Gastroesophageal sphincter (tissue), 4 donors: ENCODE results near the gene TRIML2. TPM values are rescaled to one million over a fixed set of nuclear protein-coding genes. Genes with fewer than 3 reads are reported as not detected.

Experiments
- ATAC-seq: fragments of 150-250 bp; one replicate; pipeline ENCODE4 v1.9.1; 2016; ENCODE audit warnings: mild to moderate bottlenecking, moderate library complexity
- H3K27ac ChIP-seq, 4 donors: fragments of 200-600 bp; sonication (generic) in 3 of 4; 1 replicate in 3 of 4; 2 replicates in 1 of 4; pipeline ENCODE4 v1.5.1; 2016 to 2019
- H3K27me3 ChIP-seq: fragments of 200-600 bp; sonication (generic); one replicate; pipeline ENCODE4 v1.5.1; 2019
- H3K36me3 ChIP-seq, 2 donors: fragments of 200-600 bp; sonication (generic); one replicate each; pipeline ENCODE4 v1.5.1; 2019; ENCODE audit warnings: control low read depth in 1 of 2
- H3K4me1 ChIP-seq, 3 donors: fragments of 200-600 bp; sonication (generic); 1 replicate in 2 of 3; 2 replicates in 1 of 3; pipeline ENCODE4 v1.5.1; 2016 to 2019; ENCODE audit warnings: control low read depth in 2 of 3
- H3K4me3 ChIP-seq, 2 donors: fragments of 200-600 bp; sonication (generic); one replicate each; pipeline ENCODE4 v1.5.1; 2019; ENCODE audit warnings: mild to moderate bottlenecking in 1 of 2, moderate library complexity in 1 of 2
- H3K9me3 ChIP-seq, 3 donors: fragments of 200-600 bp; sonication (generic); one replicate each; pipeline ENCODE4 v1.5.1; 2017 to 2019; ENCODE audit warnings: control low read depth in 2 of 3
- EP300 ChIP-seq: sonication (generic); formaldehyde crosslinking; IDR thresholded peaks from one replicate; pipeline ENCODE4 v1.6.1; 2017; ENCODE audit warnings: antibody characterized with exemption, mild to moderate bottlenecking
- POLR2A ChIP-seq, 2 donors: fragments of 450-650 bp; IDR thresholded peaks; one replicate each; pipeline ENCODE4 v1.6.1; 2017; ENCODE audit warnings: antibody characterized with exemption in 2 of 2, mild to moderate bottlenecking in 2 of 2, moderate library complexity in 1 of 2
- POLR2AphosphoS5 ChIP-seq: sonication (generic); formaldehyde crosslinking; IDR thresholded peaks from one replicate; pipeline ENCODE4 v1.6.1; 2017; ENCODE audit warnings: antibody characterized with exemption
- WGBS, 2 donors: methylation state at CpG; one replicate each; pipeline ENCODE4 v1.1.5; 2018; ENCODE audit warnings: low coverage in 1 of 2; 5-methylcytosine and 5-hydroxymethylcytosine counted together
- total RNA-seq, 4 donors: library from RNA; depleted of rRNA; stranded (reverse); fragments of >200 nt; gene quantifications; one replicate each; pipeline ENCODE4 v1.1.0, GENCODE V29; 2016
- TF ChIP-seq, protein P1 (sequence below), 4 experiments: fragments of 200-600 bp in 2 of 4; fragments of 450-650 bp in 2 of 4; sonication (generic) in 1 of 4; IDR thresholded peaks; one replicate each; pipeline ENCODE4 v1.5.1; 2017 to 2019; ENCODE audit warnings: antibody characterized with exemption in 4 of 4, mild to moderate bottlenecking in 2 of 4, moderate library complexity in 2 of 4

Gene TRIML2, protein sequence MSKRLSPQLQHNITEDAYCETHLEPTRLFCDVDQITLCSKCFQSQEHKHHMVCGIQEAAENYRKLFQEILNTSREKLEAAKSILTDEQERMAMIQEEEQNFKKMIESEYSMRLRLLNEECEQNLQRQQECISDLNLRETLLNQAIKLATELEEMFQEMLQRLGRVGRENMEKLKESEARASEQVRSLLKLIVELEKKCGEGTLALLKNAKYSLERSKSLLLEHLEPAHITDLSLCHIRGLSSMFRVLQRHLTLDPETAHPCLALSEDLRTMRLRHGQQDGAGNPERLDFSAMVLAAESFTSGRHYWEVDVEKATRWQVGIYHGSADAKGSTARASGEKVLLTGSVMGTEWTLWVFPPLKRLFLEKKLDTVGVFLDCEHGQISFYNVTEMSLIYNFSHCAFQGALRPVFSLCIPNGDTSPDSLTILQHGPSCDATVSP
- total RNA-seq = under 1 TPM in 1 of 4 donors, not detected in 3; 0.40 TPM

DNA sequence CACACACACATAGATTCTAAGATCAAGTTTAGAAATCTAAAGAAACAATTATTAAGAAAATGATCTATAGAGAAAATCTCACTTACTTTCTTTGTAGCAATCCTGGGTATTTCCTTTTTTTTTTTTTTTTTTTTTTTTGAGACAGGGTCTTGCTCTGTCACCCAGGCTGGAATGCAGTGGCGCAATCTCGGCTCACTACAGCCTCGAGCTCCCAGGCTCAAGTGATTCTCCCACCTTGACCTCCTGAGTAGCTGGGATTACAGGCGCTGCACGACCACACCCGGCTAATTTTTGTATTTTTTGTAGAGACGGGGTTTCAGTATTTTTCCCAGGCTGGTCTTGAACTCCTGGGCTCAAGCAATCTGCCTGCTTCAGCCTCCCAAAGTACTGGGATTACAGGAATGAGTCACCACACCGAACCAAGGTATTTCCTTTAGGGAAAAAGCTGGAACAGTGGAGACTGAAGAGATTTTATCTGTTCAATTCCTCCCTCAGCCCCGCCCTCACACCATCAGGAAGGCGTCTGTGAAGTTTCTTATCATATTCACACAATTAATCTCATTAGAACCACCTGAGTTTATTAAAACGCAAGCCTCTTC, at the start of gene TRIML2:
TRIML2 (minus strand) TSS at position 447 of the 599 bp plus-strand sequence. CDS start 4,235 bp downstream, outside the sequence.
- no peaks in the 10 kb centered on the region for H3K36me3 ChIP-seq
- no peaks in the 10 kb centered on the region for H3K9me3 ChIP-seq
- H3K4me1 ChIP-seq = no peaks in the 10 kb centered on the region
- H3K27ac ChIP-seq = no peak within 1 kb of the TSS
- no peak within 1 kb of the TSS for H3K4me3 ChIP-seq
- WGBS, 2 donors = 60 to 97% methylated on average over 7 of the region's 11 CpGs
- ATAC-seq = no peak
- TF ChIP-seq EP300 = no peak
- H3K27me3 ChIP-seq = no peaks in the 10 kb centered on the region

DNA sequence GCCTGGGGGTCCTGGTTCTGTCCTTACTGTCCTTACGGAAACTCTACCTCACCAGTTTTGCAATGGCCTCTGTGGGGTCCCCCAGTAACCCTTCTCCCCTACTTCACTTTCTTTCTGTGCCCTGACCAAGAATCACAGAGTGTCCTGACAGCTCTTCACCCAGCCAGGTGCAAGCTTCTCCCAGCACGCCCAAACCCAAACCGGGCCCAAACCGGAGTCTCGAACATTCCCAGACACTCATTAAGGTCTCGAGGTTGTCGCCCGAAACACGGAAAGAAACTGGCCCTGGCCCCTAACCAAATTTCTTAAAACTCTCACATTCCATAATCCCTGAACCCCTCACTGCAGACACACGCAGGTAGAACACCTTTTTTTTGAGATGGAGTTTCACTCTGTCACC, 48.9 kb upstream of the TRIML2 start:
- 93% methylated on average over 10 of the region's 10 CpGs; no CpG with 5 or more reads in 1 of the 2 donors for WGBS, 2 donors
- H3K36me3 ChIP-seq = no peaks in the 10 kb centered on the region
- H3K27ac ChIP-seq = no peak overlapping the region
- no peak for ATAC-seq
- no peak overlapping the region for H3K4me3 ChIP-seq
- TF ChIP-seq EP300 (no peak), POLR2AphosphoS5 (no peak), POLR2A (IDR thresholded peaks at IDR 0.05) (no peak)
- TF ChIP-seq, protein P1, sequence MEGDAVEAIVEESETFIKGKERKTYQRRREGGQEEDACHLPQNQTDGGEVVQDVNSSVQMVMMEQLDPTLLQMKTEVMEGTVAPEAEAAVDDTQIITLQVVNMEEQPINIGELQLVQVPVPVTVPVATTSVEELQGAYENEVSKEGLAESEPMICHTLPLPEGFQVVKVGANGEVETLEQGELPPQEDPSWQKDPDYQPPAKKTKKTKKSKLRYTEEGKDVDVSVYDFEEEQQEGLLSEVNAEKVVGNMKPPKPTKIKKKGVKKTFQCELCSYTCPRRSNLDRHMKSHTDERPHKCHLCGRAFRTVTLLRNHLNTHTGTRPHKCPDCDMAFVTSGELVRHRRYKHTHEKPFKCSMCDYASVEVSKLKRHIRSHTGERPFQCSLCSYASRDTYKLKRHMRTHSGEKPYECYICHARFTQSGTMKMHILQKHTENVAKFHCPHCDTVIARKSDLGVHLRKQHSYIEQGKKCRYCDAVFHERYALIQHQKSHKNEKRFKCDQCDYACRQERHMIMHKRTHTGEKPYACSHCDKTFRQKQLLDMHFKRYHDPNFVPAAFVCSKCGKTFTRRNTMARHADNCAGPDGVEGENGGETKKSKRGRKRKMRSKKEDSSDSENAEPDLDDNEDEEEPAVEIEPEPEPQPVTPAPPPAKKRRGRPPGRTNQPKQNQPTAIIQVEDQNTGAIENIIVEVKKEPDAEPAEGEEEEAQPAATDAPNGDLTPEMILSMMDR (IDR thresholded peaks at IDR 0.05) = no peak
- no peaks in the 10 kb centered on the region for H3K27me3 ChIP-seq
- no peaks in the 10 kb centered on the region for H3K4me1 ChIP-seq
- peaks cover 0 to 9% (median 0%) of the 10 kb centered on the region in 3 donors for H3K9me3 ChIP-seq

DNA sequence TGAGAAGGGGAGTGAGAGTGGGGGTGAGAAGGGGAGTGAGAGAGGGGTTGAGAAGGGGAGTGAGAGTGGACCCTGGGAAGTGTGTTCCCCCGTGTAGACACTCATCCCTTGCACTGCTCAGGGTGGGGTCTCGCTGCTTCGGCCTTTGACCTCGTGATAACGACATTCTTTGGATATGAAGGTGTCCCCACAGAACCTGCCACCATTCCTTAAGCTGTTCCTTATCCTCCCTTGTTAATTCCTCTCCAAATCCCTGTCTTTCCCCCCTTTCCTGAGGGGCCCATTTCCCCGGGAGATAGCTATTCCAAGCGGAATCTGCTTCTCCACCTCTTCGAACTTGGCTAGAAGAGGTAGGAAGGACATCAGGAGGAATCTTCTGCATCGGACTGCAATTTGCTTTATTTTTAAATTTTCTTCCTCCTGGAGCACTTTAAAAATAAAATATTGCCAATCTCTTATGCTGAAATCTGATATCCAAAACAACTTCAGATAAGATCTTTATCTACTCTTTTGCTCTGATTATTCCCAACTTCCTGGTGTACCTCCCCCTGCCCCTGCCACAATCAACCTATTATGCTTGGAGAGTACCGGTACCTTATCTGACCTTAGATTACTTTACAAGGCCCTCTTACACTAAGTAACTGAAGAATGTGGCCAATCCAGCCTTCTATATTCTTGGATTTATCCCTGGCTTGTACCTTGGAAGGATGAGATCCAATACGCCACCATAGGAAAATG, 45.4 kb upstream of the TRIML2 start:
- TF ChIP-seq, protein P1 (IDR thresholded peaks at IDR 0.05) = no peak
- TF ChIP-seq EP300 (no peak), POLR2AphosphoS5 (no peak), POLR2A (IDR thresholded peaks at IDR 0.05) (no peak)
- H3K27me3 ChIP-seq = no peaks in the 10 kb centered on the region
- H3K27ac ChIP-seq = no peak overlapping the region
- H3K4me1 ChIP-seq = no peaks in the 10 kb centered on the region
- peaks cover 0 to 9% (median 0%) of the 10 kb centered on the region in 3 donors for H3K9me3 ChIP-seq
- ATAC-seq = no peak
- WGBS, 2 donors = 74 to 82% methylated on average over 10 to 11 of the region's 11 CpGs
- H3K4me3 ChIP-seq = no peak overlapping the region
- no peaks in the 10 kb centered on the region for H3K36me3 ChIP-seq

DNA sequence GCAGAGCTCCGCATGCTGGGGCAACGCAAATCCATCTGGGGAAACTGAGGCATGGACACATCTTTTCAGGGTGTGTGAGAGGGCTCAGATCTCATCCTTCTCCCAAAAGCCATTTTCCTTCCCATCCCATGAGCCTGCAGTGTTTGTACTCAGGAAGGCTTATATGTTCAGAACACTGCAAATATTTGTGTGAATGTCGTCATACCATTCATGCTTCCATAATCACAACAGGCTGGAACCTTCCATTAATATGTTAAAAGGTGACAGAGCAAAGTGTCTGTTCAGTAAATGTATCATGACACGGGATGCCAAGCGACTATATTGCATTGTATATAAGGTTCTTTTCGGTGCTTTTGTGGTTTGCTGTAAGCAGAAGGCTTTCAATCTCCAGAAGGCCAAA, 38.4 kb upstream of the TRIML2 start:
- Histone ChIP-seq H3K9me3 (no peaks in the 10 kb centered on the region), H3K4me1 (no peaks in the 10 kb centered on the region), H3K27ac (no peak overlapping the region), H3K4me3 (no peak overlapping the region), H3K27me3 (no peaks in the 10 kb centered on the region), H3K36me3 (no peaks in the 10 kb centered on the region)
- ATAC-seq = no peak
- TF ChIP-seq, protein P1 (IDR thresholded peaks at IDR 0.05) = no peak
- TF ChIP-seq EP300 (no peak), POLR2A (IDR thresholded peaks at IDR 0.05) (no peak), POLR2AphosphoS5 (no peak)
- WGBS, 2 donors = 77% methylated on average over 3 of the region's 6 CpGs; no CpG with 5 or more reads in 1 of the 2 donors

DNA sequence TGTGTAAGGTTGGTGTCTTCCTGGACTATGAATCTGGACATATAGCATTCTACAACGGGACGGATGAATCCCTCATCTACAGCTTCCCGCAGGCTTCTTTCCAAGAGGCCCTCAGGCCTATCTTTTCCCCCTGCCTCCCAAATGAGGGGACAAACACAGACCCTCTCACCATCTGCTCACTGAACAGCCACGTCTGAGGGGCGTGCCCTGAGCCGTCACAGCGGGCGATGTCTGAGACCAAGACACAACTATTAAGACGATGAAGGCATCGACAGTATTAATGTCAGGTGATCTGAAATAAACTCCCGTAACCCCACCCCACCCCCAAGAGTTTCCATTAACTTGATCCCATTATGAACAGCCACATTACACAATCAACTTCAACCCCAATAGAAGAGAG, 37.8 kb upstream of the TRIML2 start:
- Histone ChIP-seq H3K4me1 (no peaks in the 10 kb centered on the region), H3K9me3 (no peaks in the 10 kb centered on the region), H3K4me3 (no peak overlapping the region), H3K27ac (no peak overlapping the region), H3K36me3 (no peaks in the 10 kb centered on the region), H3K27me3 (no peaks in the 10 kb centered on the region)
- WGBS, 2 donors = 94 to 98% methylated on average over 5 to 11 of the region's 11 CpGs
- TF ChIP-seq, protein P1 (IDR thresholded peaks at IDR 0.05) = no peak
- TF ChIP-seq EP300 = no peak
- TF ChIP-seq POLR2AphosphoS5 = no peak
- TF ChIP-seq POLR2A (IDR thresholded peaks at IDR 0.05) = no peak
- no peak for ATAC-seq
